Activated CD4-positive, alpha-beta memory T cell treated with anti-CD3 and anti-CD28 coated beads, Interleukin-2, amount 10 ng/mL, durations not matched to agents 7 days and 5 days (primary cell): ENCODE results near the gene NR1D1. TPM values are rescaled to one million over a fixed set of nuclear protein-coding genes. Genes with fewer than 3 reads are reported as not detected.
A peak's percentile ranks its signal among the peaks of the same experiment; 100 is the strongest.

Experiments
- CTCF ChIA-PET: fragments of 350-600 bp; sonication (Branson Sonifier 250); formaldehyde crosslinking; loops from one replicate; lab custom pipeline; 2021; ENCODE audit warnings: antibody characterized with exemption, inconsistent platforms; lab: Charles Lee
- POLR2A ChIA-PET: fragments of 350-600 bp; sonication (Branson Sonifier 250); formaldehyde crosslinking; loops from one replicate; lab custom pipeline; 2021; ENCODE audit warnings: antibody characterized with exemption; lab: Charles Lee
- DNase-seq: peaks from one replicate; pipeline ENCODE4 v3.0.0-alpha.2; 2020
- H3K27ac Mint-ChIP-seq: one replicate; pipeline ENCODE4 v1.8.0; 2021; ENCODE audit warnings: mild to moderate bottlenecking, mixed read lengths
- H3K27me3 Mint-ChIP-seq: one replicate; pipeline ENCODE4 v1.8.0; 2021; ENCODE audit warnings: mixed read lengths
- H3K36me3 Mint-ChIP-seq: one replicate; pipeline ENCODE4 v1.8.0; 2021; ENCODE audit warnings: low read depth, mixed read lengths
- H3K4me1 Mint-ChIP-seq: one replicate; pipeline ENCODE4 v1.8.0; 2021; ENCODE audit warnings: mixed read lengths
- H3K4me3 Mint-ChIP-seq: one replicate; pipeline ENCODE4 v1.8.0; 2021; ENCODE audit warnings: mild to moderate bottlenecking, mixed read lengths
- H3K9me3 Mint-ChIP-seq: one replicate; pipeline ENCODE4 v1.8.0; 2021; ENCODE audit warnings: mixed read lengths
- total RNA-seq, 2 experiments: library from RNA; stranded (reverse); gene quantifications; one replicate each; pipeline ENCODE4 v1.2.3, GENCODE V29; 2021

Gene NR1D1
- total RNA-seq, 2 experiments from 2014 or later: 5.2 to 5.9 TPM

DNA sequence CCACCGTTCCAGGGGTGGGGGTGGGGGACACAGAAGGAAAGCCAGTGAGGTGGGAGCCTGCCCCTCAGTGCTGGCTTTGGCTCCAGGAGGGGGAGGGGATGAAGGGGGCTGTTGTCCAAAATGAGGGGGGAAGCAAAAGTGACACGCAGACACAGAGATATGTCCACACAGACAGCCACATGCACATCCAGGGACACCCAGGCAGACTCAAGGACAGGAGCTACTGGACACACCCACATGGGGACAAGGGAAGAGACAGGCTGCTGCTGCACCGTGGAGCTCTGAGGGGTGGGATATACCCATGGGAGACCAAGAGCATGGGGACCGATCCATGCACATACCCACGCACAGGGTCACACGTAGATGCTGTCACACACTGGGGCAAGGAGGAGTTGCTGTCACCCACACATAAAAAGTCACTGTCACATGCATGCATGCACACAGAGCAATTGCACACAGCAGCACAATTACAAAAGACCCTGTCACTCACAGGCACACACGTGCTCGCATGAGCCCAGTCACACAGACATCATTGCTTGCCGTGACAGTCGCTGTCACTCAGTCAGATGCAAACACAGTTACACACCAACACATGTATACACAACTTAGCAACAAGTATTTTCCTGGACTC lies 36.4 kb downstream of the NR1D1 start:
- no peaks in the 10 kb centered on the region for H3K36me3 Mint-ChIP-seq
- peaks cover 43% of the 10 kb centered on the region for H3K27me3 Mint-ChIP-seq
- ChIA-PET CTCF (interaction anchor here (0.7 to 5.0 kb wide), 8 partner anchors 10 to 106 kb away, joined by 3 to 60 read pairs (median 4); partner anchors contain the start of gene MED24), POLR2A (interaction anchor here (0.7 to 3.3 kb wide), 6 partner anchors 9 to 76 kb away, joined by 3 to 26 read pairs (median 4); partner anchors contain the start of genes CASC3 and MED24)
- H3K4me1 Mint-ChIP-seq: peaks cover 42% of the 10 kb centered on the region
- peak overlapping the region; percentile 78 for H3K4me3 Mint-ChIP-seq
- H3K27ac Mint-ChIP-seq: no peak overlapping the region
- no peak for DNase-seq
- H3K9me3 Mint-ChIP-seq: no peaks in the 10 kb centered on the region

DNA sequence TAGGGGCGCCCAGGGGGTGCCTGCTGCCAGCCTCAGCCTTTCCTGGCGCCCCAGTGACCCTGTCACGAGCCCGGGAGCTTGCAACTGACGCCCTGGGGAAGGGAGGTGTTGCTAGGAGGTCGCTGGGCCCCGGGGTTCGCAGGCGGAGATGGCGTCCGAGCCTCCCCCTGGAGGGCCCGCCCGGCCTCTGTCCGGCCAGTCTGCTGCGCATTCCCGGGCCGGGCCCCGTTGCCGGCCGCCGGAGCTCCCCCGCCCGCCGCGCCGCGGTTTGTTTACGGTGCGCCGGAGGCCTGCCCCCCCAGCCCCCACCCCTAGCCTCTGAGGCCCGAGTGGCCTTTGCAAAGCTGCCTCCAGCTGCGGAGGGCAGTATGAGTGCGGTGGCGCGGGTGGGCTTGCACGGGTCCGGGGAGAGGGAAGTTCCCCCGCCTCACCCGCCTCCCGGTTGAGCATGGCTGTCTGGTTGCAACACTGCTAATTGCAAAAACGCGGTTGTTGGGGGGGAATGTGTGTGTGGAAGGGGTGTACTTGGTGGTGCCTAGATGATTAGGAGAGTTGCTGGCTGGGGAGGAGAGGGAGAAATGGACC lies 37.1 kb downstream of the NR1D1 start:
- CTCF ChIA-PET: interaction anchor here (0.6 to 5.0 kb wide), 12 partner anchors 9 to 107 kb away, joined by 3 to 60 read pairs (median 4); partner anchors contain the start of gene MED24
- Mint-ChIP-seq H3K27ac (peak overlapping the region; percentile 35), H3K4me3 (peak overlapping the region; percentile 78), H3K4me1 (peaks cover 36% of the 10 kb centered on the region), H3K27me3 (peaks cover 44% of the 10 kb centered on the region), H3K9me3 (no peaks in the 10 kb centered on the region), H3K36me3 (no peaks in the 10 kb centered on the region)
- DNase-seq: no peak
- POLR2A ChIA-PET: interaction anchor here (0.7 to 1.3 kb wide), 10 partner anchors 10 to 77 kb away, joined by 3 to 7 read pairs (median 4); partner anchors contain the start of gene CASC3

DNA sequence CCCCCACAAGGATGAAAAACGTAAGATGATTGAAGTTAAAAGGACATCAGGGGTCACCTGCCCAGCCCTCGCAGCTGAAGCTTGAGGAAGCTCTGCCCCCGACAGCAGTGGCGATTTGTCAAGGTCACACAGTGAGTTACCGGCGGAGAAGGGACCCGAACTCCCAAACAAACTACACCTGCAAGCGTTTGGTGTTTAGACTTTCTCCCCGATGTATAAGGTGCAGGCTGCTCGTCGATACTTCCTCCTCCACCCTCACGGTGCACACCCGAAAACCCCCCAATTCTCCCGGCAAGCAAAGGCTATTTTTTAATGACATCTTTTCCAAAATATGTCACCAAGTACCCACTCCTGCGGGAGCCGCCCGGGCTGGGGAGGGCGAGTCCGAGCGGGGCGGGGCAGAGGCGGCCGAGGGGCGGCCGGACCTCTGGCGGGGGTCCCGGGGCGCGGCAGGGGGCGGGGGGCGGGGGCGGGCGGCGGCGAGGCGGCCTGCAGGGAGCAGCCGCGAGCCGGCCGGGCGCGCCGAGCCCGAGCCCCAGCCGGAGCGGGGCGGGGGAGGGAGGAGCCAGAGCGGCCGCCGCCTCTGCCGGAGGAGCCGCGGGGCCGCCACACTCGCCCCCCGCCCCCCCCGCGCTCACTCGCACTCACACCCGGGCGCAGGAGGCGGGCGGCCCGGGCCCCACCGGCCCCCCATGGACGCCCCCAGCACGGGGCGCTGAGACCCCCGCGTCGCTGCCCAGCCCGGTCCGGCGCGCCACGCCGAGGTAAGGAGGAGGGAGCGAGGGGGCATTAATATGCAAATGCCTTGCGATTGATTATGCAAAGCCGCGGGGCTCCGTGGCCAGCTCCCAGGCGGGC lies 37.8 kb downstream of the NR1D1 start, which contains the start of gene THRA:
TSS of gene THRA (plus strand) at position 637 of the 858 bp plus-strand sequence. CDS start 11,524 bp downstream, outside the sequence.
- ChIA-PET CTCF (interaction anchor here (0.6 to 5.0 kb wide), 13 partner anchors 9 to 106 kb away, joined by 3 to 60 read pairs (median 4); partner anchors contain the start of gene MED24), POLR2A (interaction anchor here (0.7 to 1.3 kb wide), 12 partner anchors 11 to 77 kb away, joined by 3 to 7 read pairs (median 3); partner anchors contain the start of gene CASC3)
- peaks cover 48% of the 10 kb centered on the region for H3K27me3 Mint-ChIP-seq
- no peaks in the 10 kb centered on the region for H3K9me3 Mint-ChIP-seq
- H3K4me3 Mint-ChIP-seq: peak within 1 kb of the TSS; percentile 78
- peak; percentile 69 for DNase-seq
- peak within 1 kb of the TSS; percentile 35 for H3K27ac Mint-ChIP-seq
- no peaks in the 10 kb centered on the region for H3K36me3 Mint-ChIP-seq
- H3K4me1 Mint-ChIP-seq: peaks cover 35% of the 10 kb centered on the region

DNA sequence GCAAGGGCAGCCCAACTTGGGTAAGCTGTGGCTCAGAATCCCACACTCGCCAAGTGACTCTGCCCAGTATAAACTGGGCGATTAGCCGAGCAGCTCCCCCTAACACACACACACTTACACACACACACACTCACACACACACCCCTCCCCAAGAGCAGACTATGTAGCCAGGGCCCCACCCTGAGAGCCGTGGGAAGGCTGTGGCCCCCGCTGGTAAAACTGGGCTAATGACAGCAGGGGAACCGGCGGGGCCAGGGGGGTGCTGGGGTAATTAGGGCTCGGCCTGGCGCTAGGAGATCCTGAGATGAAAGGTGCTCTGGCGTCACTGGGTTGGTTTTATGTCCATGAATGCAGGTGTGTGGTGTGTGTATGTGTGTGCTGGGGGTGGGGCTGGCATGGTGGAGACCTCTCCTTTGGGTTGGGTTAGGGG lies 38.8 kb downstream of the NR1D1 start:
- ChIA-PET CTCF (interaction anchor here (0.5 to 3.6 kb wide), 6 partner anchors 14 to 51 kb away, joined by 3 to 23 read pairs (median 4); no protein-coding TSS in a partner anchor), POLR2A (interaction anchor here (0.8 kb wide), 2 partner anchors 12 to 66 kb away, joined by 3 read pairs; no protein-coding TSS in a partner anchor)
- peaks cover 48% of the 10 kb centered on the region for H3K27me3 Mint-ChIP-seq
- no peak overlapping the region for H3K27ac Mint-ChIP-seq
- DNase-seq: no peak
- H3K4me3 Mint-ChIP-seq: peak overlapping the region; percentile 76
- no peaks in the 10 kb centered on the region for H3K36me3 Mint-ChIP-seq
- no peaks in the 10 kb centered on the region for H3K9me3 Mint-ChIP-seq
- H3K4me1 Mint-ChIP-seq: peaks cover 31% of the 10 kb centered on the region

DNA sequence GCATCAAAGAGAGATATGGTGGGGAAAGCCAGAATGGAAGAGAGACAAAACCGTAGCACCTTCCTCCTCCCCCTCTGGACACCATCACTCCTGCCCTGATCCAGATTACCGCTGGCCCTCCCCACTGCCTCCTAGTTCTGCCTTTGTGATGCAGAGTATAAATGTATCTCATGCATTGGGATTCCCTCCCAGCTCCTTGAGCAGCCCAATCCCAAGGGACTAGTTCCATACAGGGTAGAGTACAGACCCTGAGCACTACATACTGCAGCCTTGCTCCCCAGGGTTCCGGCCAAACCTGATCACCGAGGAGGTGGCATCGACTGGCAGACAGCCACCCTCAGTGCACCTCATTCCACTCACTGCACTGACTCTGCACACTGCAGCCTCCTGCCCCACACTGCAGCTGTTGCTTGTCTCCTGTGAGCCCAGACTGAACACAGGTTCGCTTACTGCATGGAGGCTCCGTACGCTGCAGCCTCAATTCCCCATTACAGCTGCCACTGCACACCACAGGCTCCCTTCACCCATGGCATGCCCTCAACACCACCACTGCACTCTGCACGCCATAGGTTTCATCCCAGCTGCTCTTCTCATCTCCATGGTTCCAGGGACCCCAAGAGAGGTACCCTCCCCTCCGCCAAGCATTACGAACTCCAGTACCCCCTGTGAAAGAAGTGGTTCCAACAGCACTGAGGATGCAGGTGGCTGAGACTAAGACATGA lies 39.3 kb downstream of the NR1D1 start:
- CTCF ChIA-PET: interaction anchor here (0.5 to 1.6 kb wide), 4 partner anchors 14 to 52 kb away, joined by 3 to 6 read pairs (median 4); no protein-coding TSS in a partner anchor
- peak overlapping the region; percentile 76 for H3K4me3 Mint-ChIP-seq
- no peak overlapping the region for H3K27ac Mint-ChIP-seq
- no peak for DNase-seq
- peaks cover 31% of the 10 kb centered on the region for H3K4me1 Mint-ChIP-seq
- H3K27me3 Mint-ChIP-seq: peaks cover 48% of the 10 kb centered on the region
- POLR2A ChIA-PET: no interaction called here
- no peaks in the 10 kb centered on the region for H3K9me3 Mint-ChIP-seq
- H3K36me3 Mint-ChIP-seq: no peaks in the 10 kb centered on the region

DNA sequence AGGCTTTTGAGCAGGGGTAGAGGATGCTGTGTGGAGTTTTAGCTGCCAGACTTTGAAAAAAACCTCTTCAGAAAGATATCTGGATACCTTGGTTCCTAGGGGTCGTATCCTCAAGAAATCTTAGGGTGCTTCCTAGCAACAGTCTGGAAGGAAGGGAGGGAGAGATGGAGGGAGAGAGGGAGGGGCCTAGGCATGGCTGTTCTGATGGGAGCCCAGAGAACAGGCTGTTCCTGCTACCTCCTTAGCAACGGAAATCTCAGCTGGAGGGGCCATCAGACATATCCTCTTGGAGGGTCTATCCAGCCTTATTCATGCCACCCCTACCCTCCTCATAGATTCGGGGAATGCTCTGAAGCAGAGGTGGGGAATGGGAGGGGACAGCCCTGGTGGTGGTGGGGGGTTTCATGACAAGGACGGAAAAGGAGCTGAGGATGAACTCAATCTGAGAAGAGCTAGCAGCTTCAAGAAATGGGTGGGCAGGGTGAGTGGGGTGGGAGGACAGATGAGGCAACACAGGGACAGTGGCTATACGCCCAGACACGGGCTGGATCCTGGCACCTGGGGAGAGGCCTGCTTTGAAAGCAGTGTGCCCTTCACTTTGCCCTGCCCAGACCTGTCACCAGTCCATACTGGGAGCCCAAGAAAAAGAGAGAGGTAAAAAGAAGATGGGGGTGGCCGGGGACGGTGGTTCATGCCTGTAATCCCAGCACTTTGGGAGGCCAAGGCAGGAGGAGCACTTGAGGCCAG lies 40.5 kb downstream of the NR1D1 start:
- H3K4me3 Mint-ChIP-seq: no peak overlapping the region
- POLR2A ChIA-PET: interaction anchor here (1.4 kb wide), 1 partner anchor 307 kb away, joined by 4 read pairs; no protein-coding TSS in a partner anchor
- H3K36me3 Mint-ChIP-seq: no peaks in the 10 kb centered on the region
- no peaks in the 10 kb centered on the region for H3K9me3 Mint-ChIP-seq
- CTCF ChIA-PET: interaction anchor here (0.7 to 2.4 kb wide), 5 partner anchors 15 to 425 kb away, joined by 3 to 11 read pairs (median 4); no protein-coding TSS in a partner anchor
- DNase-seq: no peak
- H3K27ac Mint-ChIP-seq: no peak overlapping the region
- H3K27me3 Mint-ChIP-seq: peaks cover 45% of the 10 kb centered on the region
- H3K4me1 Mint-ChIP-seq: peaks cover 32% of the 10 kb centered on the region

DNA sequence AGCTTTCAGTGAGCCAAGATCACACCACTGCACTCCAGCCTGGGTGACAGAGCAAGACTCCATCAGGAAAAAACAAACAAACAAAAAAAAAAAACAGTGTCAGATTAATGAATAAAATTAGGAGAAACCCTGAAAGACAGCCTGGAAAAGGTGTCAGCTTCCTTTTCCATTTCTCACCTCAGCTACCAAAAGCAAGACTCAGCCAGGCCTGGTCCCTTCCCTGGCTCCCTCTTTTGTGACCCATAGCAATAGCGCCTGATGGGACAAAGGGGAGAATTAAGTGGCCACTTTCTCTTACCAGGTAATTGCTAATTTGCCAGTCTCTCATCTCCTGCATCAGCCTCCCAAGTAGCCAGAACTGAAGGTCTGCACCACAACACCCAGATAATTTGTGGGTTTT lies 41.5 kb downstream of the NR1D1 start:
- ChIA-PET CTCF (interaction anchor here (0.9 to 2.4 kb wide), 2 partner anchors 32 to 424 kb away, joined by 3 to 11 read pairs; no protein-coding TSS in a partner anchor), POLR2A (interaction anchor here (1.4 to 1.5 kb wide), 3 partner anchors 42 to 306 kb away, joined by 4 read pairs; partner anchors contain the start of gene NR1D1)
- Mint-ChIP-seq H3K27me3 (peaks cover 35% of the 10 kb centered on the region), H3K27ac (no peak overlapping the region), H3K9me3 (no peaks in the 10 kb centered on the region), H3K36me3 (peaks cover 2% of the 10 kb centered on the region), H3K4me1 (peaks cover 28% of the 10 kb centered on the region), H3K4me3 (no peak overlapping the region)
- no peak for DNase-seq

DNA sequence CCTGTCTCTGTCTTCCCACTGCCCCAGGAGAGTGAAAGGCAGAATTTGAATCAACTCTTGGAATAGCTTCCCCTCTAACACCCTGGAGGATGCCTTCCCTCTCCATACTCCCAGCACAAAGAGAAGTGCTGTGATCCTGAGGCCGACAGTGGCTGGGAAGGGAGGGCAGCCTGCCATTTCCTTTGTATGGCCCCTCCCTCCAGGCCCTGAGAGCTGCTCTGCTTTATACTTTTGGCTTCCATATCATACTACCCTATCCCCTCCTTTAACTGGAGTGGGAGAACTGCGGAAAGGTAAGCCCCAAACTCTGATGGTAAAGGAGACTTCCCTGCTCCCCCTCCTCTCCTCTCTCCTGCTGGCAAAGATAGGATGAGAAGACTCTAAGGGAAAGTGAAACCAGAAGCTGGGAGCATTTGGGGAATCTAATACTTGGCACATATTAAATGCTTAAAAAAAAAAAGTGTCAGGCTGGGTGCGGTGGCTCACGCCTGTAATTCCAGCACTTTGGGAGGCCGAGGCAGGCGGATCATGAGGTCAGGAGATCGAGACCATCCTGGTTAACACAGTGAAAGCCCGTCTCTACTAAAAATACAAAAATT lies 42.1 kb downstream of the NR1D1 start:
- H3K9me3 Mint-ChIP-seq: no peaks in the 10 kb centered on the region
- DNase-seq: no peak
- H3K4me3 Mint-ChIP-seq: no peak overlapping the region
- CTCF ChIA-PET: interaction anchor here (1.2 to 2.4 kb wide), 3 partner anchors 15 to 31 kb away, joined by 4 to 11 read pairs (median 6); no protein-coding TSS in a partner anchor
- POLR2A ChIA-PET: interaction anchor here (1.3 to 2.5 kb wide), 5 partner anchors 11 to 305 kb away, joined by 4 to 6 read pairs (median 4); partner anchors contain the start of gene NR1D1
- peaks cover 27% of the 10 kb centered on the region for H3K4me1 Mint-ChIP-seq
- H3K36me3 Mint-ChIP-seq: peaks cover 2% of the 10 kb centered on the region
- H3K27ac Mint-ChIP-seq: no peak overlapping the region
- peaks cover 30% of the 10 kb centered on the region for H3K27me3 Mint-ChIP-seq

DNA sequence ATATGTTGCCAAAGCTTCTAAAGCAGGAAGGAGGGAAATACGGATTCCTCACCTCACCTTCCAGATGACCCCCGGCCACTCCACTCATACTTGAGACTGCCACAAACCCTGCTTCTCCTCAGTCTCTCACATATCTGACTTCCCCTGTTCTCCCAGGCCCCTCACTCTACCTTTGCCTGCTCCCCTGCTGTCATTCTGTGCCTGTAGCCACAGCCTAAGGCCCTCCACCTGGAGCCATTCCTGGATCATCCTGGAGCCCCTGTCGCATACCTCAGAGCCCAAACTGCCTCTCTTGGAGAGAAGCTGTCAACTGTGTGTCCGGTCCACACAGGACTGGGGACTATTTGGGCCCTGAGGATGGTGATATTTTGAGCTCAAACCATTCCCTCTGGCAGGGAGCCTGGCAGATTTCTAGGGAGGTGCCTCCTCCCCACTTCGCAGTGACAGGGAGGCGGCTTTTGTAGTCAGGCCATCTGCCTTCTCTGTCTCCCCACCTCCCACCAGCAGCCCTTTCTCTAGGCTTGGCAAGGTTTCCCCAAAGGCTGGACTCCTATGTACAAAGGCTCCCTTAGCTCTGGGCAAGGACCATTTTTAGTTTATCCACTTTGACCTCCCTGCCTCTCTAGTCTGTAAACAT lies 43.9 kb downstream of the NR1D1 start:
- DNase-seq: no peak
- Mint-ChIP-seq H3K27me3 (peaks cover 20% of the 10 kb centered on the region), H3K36me3 (peaks cover 11% of the 10 kb centered on the region), H3K4me3 (no peak overlapping the region), H3K9me3 (no peaks in the 10 kb centered on the region), H3K4me1 (peaks cover 26% of the 10 kb centered on the region), H3K27ac (no peak overlapping the region)
- CTCF ChIA-PET: interaction anchor here (1.7 to 4.1 kb wide), 2 partner anchors 18 to 57 kb away, joined by 4 to 32 read pairs; no protein-coding TSS in a partner anchor
- POLR2A ChIA-PET: interaction anchor here (0.9 to 2.5 kb wide), 3 partner anchors 13 to 82 kb away, joined by 3 to 5 read pairs (median 3); no protein-coding TSS in a partner anchor
